Spinal cord (tissue), 10 donors: ENCODE data around the gene NR3C2. TPM values are rescaled to one million over a fixed set of nuclear protein-coding genes. Genes with fewer than 3 reads are reported as not detected.

ENCODE experiments used
- DNase-seq, 6 donors: peaks; one replicate each; pipeline versions ENCODE4 v3.0.0 to v3.0.0-alpha.2; 2013 to 2015; ENCODE audit warnings: low spot score in 6 of 6, low read depth in 4 of 6
- H3K27ac ChIP-seq: one replicate; pipeline ENCODE4 v1.5.1; 2013; ENCODE audit warnings: low read depth, low read length, control low read depth
- H3K27me3 ChIP-seq: one replicate; pipeline ENCODE4 v1.6.1; 2013; ENCODE audit warnings: low read length; ENCODE audit not compliant: control insufficient read depth, insufficient read depth
- H3K36me3 ChIP-seq: one replicate; pipeline ENCODE4 v1.6.1; 2013; ENCODE audit warnings: low read length; ENCODE audit not compliant: control insufficient read depth, insufficient read depth
- H3K4me1 ChIP-seq: one replicate; pipeline ENCODE4 v1.6.1; 2013; ENCODE audit warnings: low read length; ENCODE audit not compliant: control insufficient read depth, insufficient read depth
- H3K4me3 ChIP-seq: one replicate; pipeline ENCODE4 v1.5.1; 2013; ENCODE audit warnings: low read depth, low read length, control low read depth
- H3K9me3 ChIP-seq: one replicate; pipeline ENCODE4 v1.6.1; 2013; ENCODE audit warnings: low read length; ENCODE audit not compliant: control insufficient read depth, insufficient read depth
- WGBS: methylation state at CpG from one replicate; pipeline ENCODE4 v1.1.5; 2013; ENCODE audit warnings: missing lambda C conversion rate; ENCODE audit not compliant: insufficient coverage; 5-methylcytosine and 5-hydroxymethylcytosine counted together
- polyA plus RNA-seq, 2 donors: library from polyadenylated mRNA; unstranded; fragments of 120-200 nt; gene quantifications; one replicate each; pipeline ENCODE4 v1.2.1, GENCODE V29; 2013; ENCODE audit not compliant: insufficient read length in 2 of 2
- total RNA-seq, 2 donors: library from RNA; depleted of rRNA in 1 of 2; stranded (reverse); fragments of 120-200 nt in 1 of 2; fragments of >200 nt in 1 of 2; gene quantifications; one replicate each; pipeline versions ENCODE4 v1.2.3 to v1.2.4, GENCODE V29; 2013 to 2014
- donor health status: healthy.

Gene NR3C2
- total and polyA plus RNA-seq, 4 donors, result 9.2 to 27.0 (median 14.1) TPM

DNA sequence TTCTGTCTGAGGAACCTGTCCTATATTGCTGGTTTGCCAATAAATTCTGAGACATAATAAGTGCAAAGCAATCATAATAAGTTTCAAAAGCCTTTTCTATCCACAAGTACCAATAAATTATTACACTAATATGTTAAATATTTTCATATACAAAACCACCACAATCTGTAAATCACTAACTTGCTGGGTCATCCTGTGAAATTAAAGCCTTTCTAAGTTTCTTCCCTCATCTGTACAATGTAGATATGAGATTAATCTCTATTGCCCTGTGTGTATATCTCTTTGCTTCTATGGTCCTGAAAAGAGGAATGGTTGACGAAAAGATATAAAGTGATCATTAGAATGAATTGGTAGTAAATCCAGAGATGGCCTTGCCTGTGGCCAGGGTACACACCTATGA, 231.6 kb downstream of the NR3C2 start:
- no peak overlapping the region for H3K4me3 ChIP-seq
- peaks cover 6% of the 10 kb centered on the region for H3K4me1 ChIP-seq
- no peaks in the 10 kb centered on the region for H3K27me3 ChIP-seq
- no peak for DNase-seq
- no peak overlapping the region for H3K27ac ChIP-seq
- no peaks in the 10 kb centered on the region for H3K9me3 ChIP-seq
- WGBS, result no CpG with 5 or more reads among the region's 1 CpG
- no peaks in the 10 kb centered on the region for H3K36me3 ChIP-seq

GRCh38 chr4:148207068-148207467, 235.1 kb downstream of the NR3C2 start:
- Histone ChIP-seq H3K36me3 (no peaks in the 10 kb centered on the region), H3K27ac (no peak overlapping the region), H3K9me3 (no peaks in the 10 kb centered on the region), H3K4me1 (no peaks in the 10 kb centered on the region), H3K4me3 (no peak overlapping the region), H3K27me3 (no peaks in the 10 kb centered on the region)
- DNase-seq, result no peak
- WGBS, result no CpG with 5 or more reads among the region's 3 CpGs

DNA sequence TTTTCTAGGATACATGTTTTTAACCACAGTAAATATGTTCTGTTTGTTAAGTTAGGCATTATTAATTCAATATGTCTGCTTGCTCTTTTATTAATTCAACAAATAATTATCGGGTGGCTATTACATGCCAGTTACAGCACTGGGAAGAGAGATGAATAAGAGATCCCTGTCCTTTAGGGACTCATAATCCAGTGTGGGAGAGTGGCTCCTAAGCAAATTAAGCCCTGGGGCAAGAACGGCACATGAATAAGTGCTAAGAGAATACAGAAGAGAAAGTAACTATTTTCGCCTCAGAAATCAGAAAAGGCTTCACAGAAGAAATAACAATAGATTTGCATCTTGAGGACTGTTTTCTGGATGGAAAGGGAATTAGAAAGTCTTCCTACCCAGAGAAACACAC, 236.7 kb downstream of the NR3C2 start:
- no peak overlapping the region for H3K27ac ChIP-seq
- DNase-seq, result peak in 1 of 6 donors; percentile 59
- no peaks in the 10 kb centered on the region for H3K27me3 ChIP-seq
- no peaks in the 10 kb centered on the region for H3K4me1 ChIP-seq
- H3K36me3 ChIP-seq, result no peaks in the 10 kb centered on the region
- WGBS, result no CpG with 5 or more reads among the region's 3 CpGs
- no peak overlapping the region for H3K4me3 ChIP-seq
- no peaks in the 10 kb centered on the region for H3K9me3 ChIP-seq

GRCh38 chr4:148204892-148205291, 237.3 kb downstream of the NR3C2 start:
- H3K36me3 ChIP-seq, result no peaks in the 10 kb centered on the region
- no peak overlapping the region for H3K4me3 ChIP-seq
- H3K27me3 ChIP-seq, result no peaks in the 10 kb centered on the region
- DNase-seq, result no peak
- no CpG with 5 or more reads among the region's 1 CpG for WGBS
- H3K9me3 ChIP-seq, result no peaks in the 10 kb centered on the region
- H3K4me1 ChIP-seq, result no peaks in the 10 kb centered on the region
- H3K27ac ChIP-seq, result no peak overlapping the region

GRCh38 chr4:148204171-148204570, 238.0 kb downstream of the NR3C2 start:
- Histone ChIP-seq H3K9me3 (no peaks in the 10 kb centered on the region), H3K36me3 (no peaks in the 10 kb centered on the region), H3K4me1 (no peaks in the 10 kb centered on the region), H3K27ac (no peak overlapping the region), H3K27me3 (no peaks in the 10 kb centered on the region), H3K4me3 (no peak overlapping the region)
- WGBS, result no CpG with 5 or more reads among the region's 3 CpGs
- no peak for DNase-seq

DNA sequence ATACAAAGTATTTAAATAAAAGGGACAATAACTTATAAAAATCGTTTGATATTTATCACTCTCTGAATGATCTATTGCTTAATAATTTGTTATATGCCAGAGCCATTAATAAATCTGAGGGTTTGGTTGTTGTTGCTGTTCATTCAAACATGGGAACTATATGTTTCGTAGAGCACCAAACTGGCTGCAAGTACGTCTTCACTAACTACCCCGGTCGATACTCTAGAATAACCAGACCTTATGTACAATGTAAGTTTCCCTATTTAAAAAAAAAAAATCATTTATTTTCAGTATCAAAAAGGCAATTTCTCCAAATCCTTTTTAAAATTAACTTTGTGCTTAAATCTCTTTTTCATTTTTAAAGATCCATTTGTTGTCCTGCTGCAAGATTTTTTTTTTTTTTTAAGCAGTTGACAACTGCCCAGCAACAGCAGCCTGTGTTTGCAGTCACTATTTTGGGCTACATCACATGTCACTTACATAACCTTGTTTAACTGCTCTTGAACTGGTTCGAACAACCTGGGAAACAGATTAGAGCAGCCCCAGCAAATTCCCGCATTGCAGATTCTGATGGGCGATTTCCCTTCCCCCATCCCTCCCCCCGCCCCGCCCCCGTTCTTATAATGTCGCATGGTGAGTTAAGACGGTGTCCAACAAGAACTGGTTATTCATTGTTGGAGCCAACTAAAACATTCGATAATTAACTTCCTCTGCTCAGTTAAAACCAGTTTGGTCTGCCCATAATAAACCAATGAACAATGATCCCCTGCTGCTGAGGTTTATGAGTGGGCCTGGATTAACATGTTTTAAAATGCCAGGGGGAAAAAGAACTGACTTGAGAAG, 238.9 kb downstream of the NR3C2 start:
- peak in 2 of 6 donors; percentile 37 to 48 for DNase-seq

GRCh38 chr4:148200960-148201359, 241.3 kb downstream of the NR3C2 start:
- H3K4me1 ChIP-seq, result no peaks in the 10 kb centered on the region
- H3K27me3 ChIP-seq, result no peaks in the 10 kb centered on the region
- no peak for DNase-seq
- H3K27ac ChIP-seq, result no peak overlapping the region
- no peak overlapping the region for H3K4me3 ChIP-seq
- WGBS, result 100% methylated on average over 2 of the region's 3 CpGs
- no peaks in the 10 kb centered on the region for H3K36me3 ChIP-seq
- no peaks in the 10 kb centered on the region for H3K9me3 ChIP-seq

More for the DNA sequence above, 238.9 kb downstream of the NR3C2 start:
- Histone ChIP-seq H3K27me3 (no peaks in the 10 kb centered on the region), H3K36me3 (no peaks in the 10 kb centered on the region), H3K9me3 (no peaks in the 10 kb centered on the region), H3K4me3 (no peak overlapping the region), H3K27ac (no peak overlapping the region), H3K4me1 (no peaks in the 10 kb centered on the region)
- WGBS, result 14% methylated on average over 2 of the region's 14 CpGs

GRCh38 chr4:148196164-148196563, 246.1 kb downstream of the NR3C2 start:
- DNase-seq, result no peak
- no peak overlapping the region for H3K27ac ChIP-seq
- no peaks in the 10 kb centered on the region for H3K4me1 ChIP-seq
- H3K4me3 ChIP-seq, result no peak overlapping the region
- H3K9me3 ChIP-seq, result no peaks in the 10 kb centered on the region
- WGBS, result 91% methylated on average over 1 of the region's 1 CpG
- no peaks in the 10 kb centered on the region for H3K27me3 ChIP-seq
- H3K36me3 ChIP-seq, result no peaks in the 10 kb centered on the region

DNA sequence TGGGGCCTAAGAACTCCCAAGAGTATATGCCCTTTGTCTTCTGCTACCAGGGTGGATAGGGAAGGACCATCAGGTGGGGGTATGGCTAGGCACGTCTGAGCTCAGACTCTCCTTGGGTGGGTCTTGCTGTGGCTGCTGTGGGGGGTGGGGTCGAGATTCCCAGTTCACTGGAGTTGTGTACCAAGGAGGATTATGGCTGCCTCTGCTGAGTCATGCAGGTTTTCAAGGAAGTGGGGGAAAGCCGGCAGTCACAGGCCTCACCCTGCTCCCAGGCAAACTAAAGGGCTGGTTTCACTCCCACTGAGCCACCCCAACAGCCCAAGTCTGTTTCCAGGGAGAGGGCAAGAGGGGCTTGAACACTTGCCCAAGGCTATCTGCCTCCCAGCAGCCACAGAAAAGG, 249.7 kb downstream of the NR3C2 start:
- Histone ChIP-seq H3K4me1 (no peaks in the 10 kb centered on the region), H3K27ac (no peak overlapping the region), H3K27me3 (no peaks in the 10 kb centered on the region), H3K36me3 (no peaks in the 10 kb centered on the region), H3K9me3 (no peaks in the 10 kb centered on the region), H3K4me3 (no peak overlapping the region)
- DNase-seq, result no peak
- WGBS, result 86% methylated on average over 3 of the region's 3 CpGs
